HEK293 (cell line): ENCODE data around the gene NKX6-1.

ENCODE experiments used
- CTCF ChIA-PET: fragments of 350-600 bp; formaldehyde crosslinking; extraction: SDS; loops from one replicate; lab custom pipeline; 2021; ENCODE audit warnings: antibody characterized with exemption; lab: Yijun Ruan, JAX
- POLR2A ChIA-PET: fragments of 300-600 bp; formaldehyde crosslinking; extraction: SDS; loops from one replicate; lab custom pipeline; 2020; ENCODE audit warnings: antibody characterized with exemption, inconsistent platforms; lab: Yijun Ruan, JAX
- H3K27ac ChIP-seq: fragments of 200-500 bp; sonication (Bioruptor generic); 2 replicates; pipeline ENCODE4 v1.5.1; 2014; ENCODE audit warnings: low read depth, low read length, control low read depth, inconsistent platforms; ENCODE audit errors: extremely low read depth
- H3K36me3 ChIP-seq, 2 experiments: fragments of 200-500 bp in 1 of 2; sonication (Bioruptor generic) in 1 of 2; 1 replicate in 1 of 2; 2 replicates in 1 of 2; pipeline ENCODE4 v1.5.1; 2014 to 2017; ENCODE audit warnings: inconsistent platforms in 2 of 2, low read length in 2 of 2; ENCODE audit not compliant: control insufficient read depth in 2 of 2, insufficient read depth in 1 of 2
- H3K4me1 ChIP-seq: fragments of 200-500 bp; sonication (Bioruptor generic); 2 replicates; pipeline ENCODE4 v1.5.1; 2014; ENCODE audit warnings: mild to moderate bottlenecking, low read length, inconsistent platforms; ENCODE audit not compliant: control insufficient read depth, insufficient read depth
- H3K4me3 ChIP-seq: 2 replicates; pipeline ENCODE4 v1.5.1; 2011; ENCODE audit warnings: low read depth, mild to moderate bottlenecking, control low read depth, low read length, moderate library complexity
- H3K9me3 ChIP-seq: fragments of 200-500 bp; sonication (Bioruptor generic); 2 replicates; pipeline ENCODE4 v1.5.1; 2014; ENCODE audit warnings: low read depth, low read length, inconsistent platforms; ENCODE audit not compliant: control insufficient read depth, insufficient read depth
- CTCF ChIP-seq: fragments of 450-650 bp; formaldehyde crosslinking; IDR thresholded peaks from 2 replicates; pipeline ENCODE4 v1.5.1; 2016; ENCODE audit warnings: missing biosample characterization, missing genetic modification characterization
- FEZF1 ChIP-seq: fragments of 450-650 bp; formaldehyde crosslinking; IDR thresholded peaks from 2 replicates; pipeline ENCODE4 v1.5.1; 2016; ENCODE audit warnings: missing biosample characterization, missing genetic modification characterization
- GFI1B ChIP-seq: fragments of 450-650 bp; formaldehyde crosslinking; IDR thresholded peaks from 2 replicates; pipeline ENCODE4 v1.5.1; 2016; ENCODE audit warnings: missing biosample characterization, missing genetic modification characterization
- GLIS1 ChIP-seq: fragments of 450-650 bp; formaldehyde crosslinking; IDR thresholded peaks from 2 replicates; pipeline ENCODE4 v1.5.1; 2016; ENCODE audit warnings: missing biosample characterization, missing genetic modification characterization
- IKZF3 ChIP-seq: fragments of 450-650 bp; IDR thresholded peaks from 2 replicates; pipeline ENCODE4 v1.5.0; 2018; ENCODE audit warnings: missing biosample characterization, mild to moderate bottlenecking, missing genetic modification characterization, moderate library complexity
- PRDM1 ChIP-seq: fragments of 450-650 bp; formaldehyde crosslinking; IDR thresholded peaks from 2 replicates; pipeline ENCODE4; 2016; ENCODE audit warnings: missing biosample characterization, missing genetic modification characterization
- YY1 ChIP-seq: fragments of 450-650 bp; formaldehyde crosslinking; IDR thresholded peaks from 2 replicates; pipeline ENCODE4 v1.5.1; 2018; ENCODE audit warnings: missing biosample characterization, missing genetic modification characterization
- ZNF214 ChIP-seq: fragments of 450-650 bp; formaldehyde crosslinking; IDR thresholded peaks from 2 replicates; pipeline ENCODE4 v1.5.1; 2017; ENCODE audit warnings: missing biosample characterization, mild to moderate bottlenecking, missing genetic modification characterization, borderline replicate concordance
- ZNF37A ChIP-seq: fragments of 450-650 bp; IDR thresholded peaks from 2 replicates; pipeline ENCODE4 v1.5.1; 2018; ENCODE audit warnings: missing biosample characterization, missing genetic modification characterization
- ZNF433 ChIP-seq: fragments of 450-650 bp; formaldehyde crosslinking; IDR thresholded peaks from 2 replicates; pipeline ENCODE4 v1.5.1; 2016; ENCODE audit warnings: missing biosample characterization, missing genetic modification characterization, low read depth
- ZNF449 ChIP-seq: fragments of 450-650 bp; formaldehyde crosslinking; IDR thresholded peaks from 2 replicates; pipeline ENCODE4 v1.5.1; 2017; ENCODE audit warnings: missing biosample characterization, mild to moderate bottlenecking, missing genetic modification characterization, moderate library complexity
- ZNF48 ChIP-seq: fragments of 450-650 bp; formaldehyde crosslinking; IDR thresholded peaks from 2 replicates; pipeline ENCODE4 v1.5.1; 2016; ENCODE audit warnings: missing biosample characterization, missing genetic modification characterization
- ZNF529 ChIP-seq: fragments of 450-650 bp; formaldehyde crosslinking; IDR thresholded peaks from 2 replicates; pipeline ENCODE4 v1.5.1; 2017; ENCODE audit warnings: missing genetic modification characterization, missing biosample characterization; ENCODE audit not compliant: insufficient replicate concordance
- ZNF639 ChIP-seq: fragments of 450-650 bp; formaldehyde crosslinking; IDR thresholded peaks from 2 replicates; pipeline ENCODE4 v1.5.1; 2016; ENCODE audit warnings: missing biosample characterization, missing genetic modification characterization
- ZNF677 ChIP-seq: fragments of 450-650 bp; IDR thresholded peaks from 2 replicates; pipeline ENCODE4 v1.5.0; 2018; ENCODE audit warnings: missing biosample characterization, mild to moderate bottlenecking, missing genetic modification characterization, moderate library complexity
- ZNF707 ChIP-seq: fragments of 450-650 bp; formaldehyde crosslinking; IDR thresholded peaks from 2 replicates; pipeline ENCODE4 v1.5.1; 2016; ENCODE audit warnings: missing biosample characterization, missing genetic modification characterization
- TF ChIP-seq, protein P1 (sequence below): fragments of 450-650 bp; formaldehyde crosslinking; IDR thresholded peaks from 2 replicates; pipeline ENCODE4 v1.5.1; 2016; ENCODE audit warnings: missing biosample characterization, missing genetic modification characterization, low read depth
- TF ChIP-seq, protein P2 (sequence below): fragments of 450-650 bp; formaldehyde crosslinking; IDR thresholded peaks from 2 replicates; pipeline ENCODE4 v1.5.1; 2016; ENCODE audit warnings: missing biosample characterization, missing genetic modification characterization

Gene NKX6-1

DNA sequence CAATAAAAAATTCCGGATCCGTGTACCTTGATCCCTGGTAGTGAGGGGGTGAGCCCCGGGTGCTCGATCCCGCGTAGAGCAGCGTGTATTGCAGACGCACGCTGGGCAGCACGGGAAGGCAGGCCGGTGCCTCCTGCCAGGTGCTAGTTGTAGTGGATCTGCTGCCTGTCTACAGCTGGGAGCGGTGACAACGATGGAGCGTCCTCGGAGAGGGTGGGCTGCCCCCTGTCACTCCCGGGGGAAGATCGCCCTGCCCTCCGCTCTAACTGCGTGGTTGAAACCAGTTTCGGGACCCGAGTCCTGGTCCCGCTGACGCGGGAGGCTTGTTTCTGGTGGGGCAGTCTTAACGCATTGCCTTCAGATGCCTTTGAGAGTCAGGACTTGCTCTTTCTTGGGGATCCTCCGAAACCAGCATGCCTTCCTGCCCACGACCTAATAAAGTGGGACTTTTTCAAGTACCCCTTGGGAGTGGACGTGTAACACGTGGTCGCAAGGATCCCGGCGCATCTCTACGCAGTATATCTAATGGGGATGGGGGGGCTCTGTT, 2.7 kb upstream of the NKX6-1 start:
- no peaks in the 10 kb centered on the region for H3K4me1 ChIP-seq
- no peak for TF ChIP-seq ZNF639
- TF ChIP-seq ZNF677 (tag by site-specific recombination) = no peak
- TF ChIP-seq PRDM1 (tag by site-specific recombination) = no peak
- TF ChIP-seq CTCF = no peak
- no peak for TF ChIP-seq ZNF48 (tag by site-specific recombination)
- no peak for TF ChIP-seq ZNF433 (tag by site-specific recombination)
- TF ChIP-seq, protein P1, sequence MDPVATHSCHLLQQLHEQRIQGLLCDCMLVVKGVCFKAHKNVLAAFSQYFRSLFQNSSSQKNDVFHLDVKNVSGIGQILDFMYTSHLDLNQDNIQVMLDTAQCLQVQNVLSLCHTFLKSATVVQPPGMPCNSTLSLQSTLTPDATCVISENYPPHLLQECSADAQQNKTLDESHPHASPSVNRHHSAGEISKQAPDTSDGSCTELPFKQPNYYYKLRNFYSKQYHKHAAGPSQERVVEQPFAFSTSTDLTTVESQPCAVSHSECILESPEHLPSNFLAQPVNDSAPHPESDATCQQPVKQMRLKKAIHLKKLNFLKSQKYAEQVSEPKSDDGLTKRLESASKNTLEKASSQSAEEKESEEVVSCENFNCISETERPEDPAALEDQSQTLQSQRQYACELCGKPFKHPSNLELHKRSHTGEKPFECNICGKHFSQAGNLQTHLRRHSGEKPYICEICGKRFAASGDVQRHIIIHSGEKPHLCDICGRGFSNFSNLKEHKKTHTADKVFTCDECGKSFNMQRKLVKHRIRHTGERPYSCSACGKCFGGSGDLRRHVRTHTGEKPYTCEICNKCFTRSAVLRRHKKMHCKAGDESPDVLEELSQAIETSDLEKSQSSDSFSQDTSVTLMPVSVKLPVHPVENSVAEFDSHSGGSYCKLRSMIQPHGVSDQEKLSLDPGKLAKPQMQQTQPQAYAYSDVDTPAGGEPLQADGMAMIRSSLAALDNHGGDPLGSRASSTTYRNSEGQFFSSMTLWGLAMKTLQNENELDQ = no peak
- TF ChIP-seq ZNF37A (tag by site-specific recombination) = no peak
- TF ChIP-seq GFI1B (tag by site-specific recombination) = no peak
- ChIA-PET CTCF (interaction anchor here (0.9 kb wide), 1 partner anchor 1468 kb away, joined by 3 read pairs; no protein-coding TSS in a partner anchor), POLR2A (no interaction called here)
- H3K36me3 ChIP-seq = peaks cover 0 to 5% of the 10 kb centered on the region in 2 experiments; a peak in 1 of 3 replicates
- H3K27ac ChIP-seq = no peak overlapping the region
- H3K4me3 ChIP-seq = no peak overlapping the region
- H3K9me3 ChIP-seq = no peaks in the 10 kb centered on the region

DNA sequence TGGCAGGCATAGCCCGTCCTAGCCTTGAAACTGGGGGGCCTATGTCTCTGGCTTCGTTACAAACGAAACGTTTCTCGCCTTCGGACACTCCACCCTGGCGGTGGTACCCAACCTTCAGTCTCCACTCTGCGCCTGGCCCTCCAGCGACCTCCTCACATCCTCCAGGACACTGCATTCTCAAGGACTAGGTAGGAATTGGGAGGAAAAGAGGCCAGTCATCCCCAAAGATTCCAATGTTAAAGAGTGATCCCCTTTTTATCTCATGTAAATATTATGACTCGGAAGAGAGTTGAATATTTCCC, 2.1 kb upstream of the NKX6-1 start:
- Histone ChIP-seq H3K4me3 (no peak overlapping the region), H3K27ac (no peak overlapping the region), H3K36me3 (peaks cover 0 to 9% of the 10 kb centered on the region in 2 experiments; a peak in 1 of 3 replicates), H3K9me3 (no peaks in the 10 kb centered on the region), H3K4me1 (no peaks in the 10 kb centered on the region)
- CTCF ChIA-PET = no interaction called here
- POLR2A ChIA-PET = no interaction called here
- TF ChIP-seq ZNF677 (tag by site-specific recombination) (no peak), ZNF449 (tag by site-specific recombination) (no peak), FEZF1 (no peak), YY1 (tag by site-specific recombination) (no peak), IKZF3 (tag by site-specific recombination) (no peak), GLIS1 (no peak), ZNF529 (tag by site-specific recombination) (no peak), ZNF707 (tag by site-specific recombination) (no peak), ZNF214 (no peak)
- TF ChIP-seq, protein P2, sequence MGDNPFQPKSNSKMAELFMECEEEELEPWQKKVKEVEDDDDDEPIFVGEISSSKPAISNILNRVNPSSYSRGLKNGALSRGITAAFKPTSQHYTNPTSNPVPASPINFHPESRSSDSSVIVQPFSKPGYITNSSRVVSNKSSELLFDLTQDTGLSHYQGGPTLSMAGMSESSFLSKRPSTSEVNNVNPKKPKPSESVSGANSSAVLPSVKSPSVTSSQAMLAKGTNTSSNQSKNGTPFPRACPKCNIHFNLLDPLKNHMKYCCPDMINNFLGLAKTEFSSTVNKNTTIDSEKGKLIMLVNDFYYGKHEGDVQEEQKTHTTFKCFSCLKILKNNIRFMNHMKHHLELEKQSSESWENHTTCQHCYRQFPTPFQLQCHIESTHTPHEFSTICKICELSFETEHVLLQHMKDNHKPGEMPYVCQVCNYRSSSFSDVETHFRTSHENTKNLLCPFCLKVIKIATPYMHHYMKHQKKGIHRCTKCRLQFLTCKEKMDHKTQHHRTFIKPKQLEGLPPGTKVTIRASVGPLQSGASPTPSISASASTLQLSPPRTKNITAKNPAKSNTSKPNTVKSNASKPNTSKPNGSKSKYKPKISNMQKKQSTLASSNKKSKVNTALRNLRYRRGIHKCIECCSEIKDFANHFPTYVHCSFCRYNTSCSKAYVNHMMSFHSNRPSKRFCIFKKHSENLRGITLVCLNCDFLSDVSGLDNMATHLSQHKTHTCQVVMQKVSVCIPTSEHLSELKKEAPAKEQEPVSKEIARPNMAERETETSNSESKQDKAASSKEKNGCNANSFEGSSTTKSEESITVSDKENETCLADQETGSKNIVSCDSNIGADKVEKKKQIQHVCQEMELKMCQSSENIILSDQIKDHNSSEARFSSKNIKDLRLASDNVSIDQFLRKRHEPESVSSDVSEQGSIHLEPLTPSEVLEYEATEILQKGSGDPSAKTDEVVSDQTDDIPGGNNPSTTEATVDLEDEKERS (tag by site-specific recombination) = no peak
